ENCODE results near the gene HOXC11.
A peak's percentile ranks its signal among the peaks of the same experiment; 100 is the strongest.

HOXC11 gene

DNA sequence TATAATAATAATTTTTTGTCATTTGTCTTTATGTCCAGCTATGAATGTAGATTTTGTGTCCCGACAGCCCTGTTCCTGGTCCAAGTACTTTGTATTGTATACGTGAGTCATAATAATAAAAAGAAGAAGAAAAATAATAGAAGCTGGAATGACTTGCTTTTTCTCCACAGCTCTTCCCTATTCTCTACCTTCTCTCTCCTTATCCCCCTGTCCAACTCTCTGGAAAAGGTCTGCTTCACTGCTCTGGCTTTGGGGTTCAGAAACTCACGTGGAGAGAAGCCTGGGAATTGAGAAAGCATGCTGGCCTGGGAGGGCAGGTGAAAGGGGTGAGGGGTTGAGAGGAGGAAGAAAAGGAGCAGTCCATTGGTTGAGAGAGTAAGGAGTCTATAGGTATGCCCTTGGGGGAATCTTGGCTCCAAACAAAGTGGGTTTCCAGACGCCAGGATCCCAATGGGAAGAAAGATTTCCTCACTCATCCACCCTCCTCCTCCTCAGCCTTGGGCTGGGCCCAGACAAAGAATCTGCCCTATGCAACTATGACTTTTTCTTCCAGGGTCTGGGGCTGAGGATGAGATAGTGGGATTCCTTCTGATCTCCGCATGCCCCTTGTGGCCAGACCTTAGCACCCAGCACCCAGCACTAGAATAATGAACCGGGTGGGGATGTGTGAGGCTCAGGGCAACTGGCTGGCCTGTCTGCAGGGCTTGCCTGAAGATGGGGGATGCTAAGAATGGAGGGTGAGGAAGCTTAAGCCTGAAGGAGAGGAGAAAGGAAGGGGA, 39.9 kb downstream of the HOXC11 start:
- no peak for DNase-seq

DNA sequence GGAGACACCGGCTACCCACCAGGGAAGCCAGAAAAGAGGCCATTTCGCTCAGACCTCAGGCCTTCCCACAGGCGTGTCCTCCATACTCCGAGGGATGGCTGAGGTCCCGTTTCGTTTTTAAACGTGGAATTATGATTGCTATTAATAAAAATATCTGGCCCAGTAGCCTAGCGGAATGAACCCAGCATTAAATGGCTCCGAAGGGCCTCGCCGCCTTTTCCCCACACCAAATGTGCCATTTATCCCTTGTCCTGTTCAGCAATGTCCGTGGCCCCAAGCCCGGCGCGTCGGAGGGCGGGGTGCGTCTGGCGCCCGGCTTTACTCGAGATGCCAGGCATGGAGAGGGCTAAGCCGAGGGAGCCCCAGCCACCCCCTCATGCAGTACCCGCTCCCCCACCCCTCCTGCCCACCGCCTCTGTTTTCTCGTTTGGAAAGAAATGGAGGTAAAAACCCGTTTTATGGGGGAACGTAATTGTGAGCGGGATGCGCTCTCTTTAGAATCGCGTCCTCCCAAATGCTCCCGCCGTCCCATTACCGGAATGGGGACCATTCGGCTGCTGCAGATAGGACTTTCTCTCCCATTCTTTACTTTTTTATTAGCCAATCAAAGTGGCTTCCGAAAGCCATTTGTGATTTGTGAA, 41.6 kb downstream of the HOXC11 start:
- no peak for DNase-seq

GRCh38 chr12:54015018-54015931, 42.3 kb downstream of the HOXC11 start:
- DNase-seq, result no peak

GRCh38 chr12:54016051-54016450, 43.1 kb downstream of the HOXC11 start:
- DNase-seq, result no peak

DNA sequence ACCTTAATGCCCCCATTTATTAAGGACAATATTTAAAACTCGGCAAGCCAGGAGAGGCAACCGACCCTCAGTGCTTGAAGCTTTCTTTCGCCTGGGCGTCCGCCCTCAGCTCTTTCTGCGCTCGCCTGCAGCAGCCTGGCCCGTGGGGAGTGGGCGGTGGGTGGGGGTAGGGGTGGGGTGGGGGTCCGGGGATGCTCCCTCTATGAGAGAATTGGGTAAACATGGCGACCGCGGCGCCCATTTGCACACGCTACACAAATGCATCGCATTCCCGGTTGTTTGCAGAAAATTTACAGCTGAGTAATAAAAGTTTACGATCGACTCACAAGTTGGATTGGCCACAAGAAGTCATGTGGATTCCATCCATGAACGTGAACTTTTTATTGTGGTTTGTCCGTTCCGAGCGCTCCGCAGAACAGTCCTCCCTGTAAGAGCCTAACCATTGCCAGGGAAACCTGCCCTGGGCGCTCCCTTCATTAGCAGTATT, 43.6 kb downstream of the HOXC11 start:
- peak; percentile 75 for DNase-seq

- peak; percentile 98 for DNase-seq
These were observed 44.3 kb downstream of the HOXC11 start for GRCh38 chr12:54017027-54017788.

DNA sequence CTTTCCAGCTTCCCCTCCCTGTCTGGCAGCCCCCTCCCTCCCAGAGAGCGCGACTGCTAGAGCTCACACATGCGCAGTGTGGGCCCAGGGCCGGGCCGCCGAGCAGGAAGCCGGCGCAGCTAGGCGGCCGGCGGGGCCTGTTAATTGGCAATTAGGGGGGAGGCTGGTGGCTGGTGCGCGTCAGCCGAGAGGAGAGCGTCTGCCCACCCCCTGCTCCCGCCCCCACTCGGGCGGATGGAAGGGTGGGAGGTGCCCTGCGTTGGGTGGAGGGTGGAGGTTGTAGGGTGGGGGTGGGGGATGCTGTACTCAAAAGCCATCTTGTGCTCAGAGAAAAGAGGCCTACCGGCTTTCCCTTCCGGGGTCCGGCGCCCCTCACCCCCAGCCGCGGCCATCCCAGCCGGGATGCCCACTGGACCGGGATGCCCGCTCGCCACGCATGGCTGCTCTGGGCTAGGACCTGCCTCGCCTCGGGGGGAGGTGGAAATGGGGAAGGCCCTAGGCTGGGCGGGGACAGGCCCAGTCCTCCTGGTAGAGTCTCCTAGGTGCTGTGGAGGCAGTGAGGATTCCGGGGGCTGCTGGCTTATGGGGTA, 45.0 kb downstream of the HOXC11 start:
- DNase-seq, result peak; percentile 98

GRCh38 chr12:54018468-54018984, 45.6 kb downstream of the HOXC11 start:
- no peak for DNase-seq

DNA sequence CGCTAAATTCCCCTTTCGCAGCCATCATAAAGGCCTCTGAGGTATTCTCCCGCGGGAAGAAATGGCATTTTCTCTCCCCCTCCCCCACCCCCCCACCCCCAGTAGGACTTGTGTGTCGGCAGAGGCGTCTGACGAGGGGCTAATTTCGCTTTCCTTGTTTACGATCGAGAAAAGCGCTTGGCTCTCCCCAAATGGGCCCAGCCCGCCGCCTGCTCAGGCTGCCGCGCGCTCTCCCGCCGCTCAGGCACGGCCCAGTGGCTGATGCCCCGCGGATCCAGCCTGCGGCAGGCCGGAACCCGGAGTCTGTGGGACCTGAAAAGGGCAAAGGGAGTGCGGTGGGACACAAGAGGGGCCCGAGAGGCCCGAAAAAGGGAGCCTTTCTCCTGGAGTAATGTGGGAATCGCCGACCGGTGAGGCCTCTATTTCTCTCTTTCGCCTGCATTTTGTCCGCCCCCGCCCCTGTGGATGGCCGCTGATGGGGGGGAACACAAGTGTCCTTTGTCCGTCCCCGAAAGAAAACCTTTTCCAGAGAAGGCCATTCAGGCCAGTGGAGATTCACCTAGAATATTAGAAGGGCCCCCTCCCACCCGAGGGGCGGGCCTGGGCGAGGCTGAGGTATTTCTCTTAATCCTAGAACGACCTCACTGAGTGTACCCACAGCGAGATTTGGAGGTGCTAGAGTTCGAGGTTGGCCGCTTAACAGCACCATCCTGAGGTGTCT, 46.3 kb downstream of the HOXC11 start:
- DNase-seq, result no peak

DNA sequence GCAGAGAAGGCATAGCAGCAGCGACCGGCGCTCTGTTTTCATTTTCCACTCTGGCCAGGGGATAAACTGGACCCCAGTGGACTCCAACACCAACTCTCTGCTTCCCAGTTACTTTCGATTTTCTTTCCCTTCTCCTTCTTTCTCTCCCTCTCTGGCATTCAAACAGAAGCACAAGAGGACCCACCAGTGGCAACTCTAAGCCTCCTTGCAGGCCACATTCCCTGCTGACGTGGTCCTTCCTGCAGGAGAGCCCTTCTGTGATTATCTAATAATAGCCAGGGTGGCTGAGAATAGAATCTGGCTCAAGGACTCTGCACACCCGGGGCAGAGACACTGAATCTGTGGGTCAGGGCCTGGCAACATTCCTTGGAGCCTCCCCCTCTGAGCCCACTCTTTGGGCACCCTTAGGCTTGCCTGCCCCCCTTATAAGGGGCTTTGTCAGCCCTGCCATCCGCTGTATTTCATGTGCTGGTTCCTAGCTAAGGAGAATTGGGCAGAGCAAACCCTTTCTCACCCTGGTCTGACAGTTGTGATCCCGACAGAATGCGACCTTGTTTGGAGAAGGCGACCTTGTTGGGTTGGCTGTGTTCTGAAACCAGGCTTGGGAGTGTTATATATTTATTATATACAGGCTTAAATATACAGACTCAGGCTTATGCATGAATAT, 47.1 kb downstream of the HOXC11 start:
- DNase-seq, result no peak

- no peak for DNase-seq
These were observed 47.9 kb downstream of the HOXC11 start for GRCh38 chr12:54020591-54021405.

DNA sequence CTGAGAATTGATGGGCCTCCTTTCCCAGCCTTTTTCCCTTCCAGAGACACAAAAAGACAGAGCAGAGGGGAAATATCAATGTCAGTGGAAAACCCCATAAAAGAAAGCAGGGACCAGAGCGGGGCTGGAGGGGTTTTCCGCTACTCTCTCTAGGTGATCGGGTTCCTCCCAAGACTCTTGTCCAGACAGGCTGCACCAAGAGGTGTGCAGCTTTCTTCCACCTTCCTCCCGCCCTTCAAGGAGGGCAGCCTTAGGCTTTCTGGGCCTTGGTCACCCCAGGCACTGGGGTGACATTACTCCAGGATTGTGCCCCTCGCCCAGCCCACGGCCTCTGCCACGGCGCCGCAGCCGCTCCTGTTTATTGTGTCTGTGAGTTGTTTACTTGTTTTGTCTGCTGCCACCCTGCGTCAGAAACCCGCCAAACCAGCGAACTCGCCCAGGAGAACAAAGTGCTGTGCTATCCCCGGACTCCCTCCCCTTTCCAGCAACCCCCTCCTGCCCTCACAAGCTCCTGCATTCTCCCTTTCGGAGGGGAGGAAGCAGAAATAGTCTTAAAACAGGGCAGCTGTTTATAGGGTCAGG, 48.6 kb downstream of the HOXC11 start:
- DNase-seq, result no peak

GRCh38 chr12:54022960-54023884, 50.3 kb downstream of the HOXC11 start:
- DNase-seq, result no peak

DNA sequence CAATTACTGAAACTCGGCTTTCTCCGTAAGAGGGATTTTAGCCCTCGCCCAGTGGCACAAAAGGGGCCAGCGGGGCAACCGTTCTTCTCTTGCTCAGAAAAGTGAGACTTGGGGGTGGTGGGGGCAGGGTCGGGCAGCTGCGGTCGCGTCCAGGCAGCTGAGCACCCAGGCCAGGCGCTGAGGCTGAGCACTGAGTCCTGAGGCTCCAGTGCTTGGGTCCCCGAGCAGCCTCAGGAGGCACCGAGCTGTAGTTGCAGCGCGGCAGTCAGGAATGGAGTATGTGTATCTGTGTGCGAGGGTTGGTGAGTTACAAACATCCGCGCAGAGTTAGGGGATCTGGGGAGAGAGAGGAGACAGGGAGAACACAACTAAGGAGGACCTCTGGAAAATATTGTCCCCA, 51.2 kb downstream of the HOXC11 start:
- no peak for DNase-seq

GRCh38 chr12:54024581-54025305, 51.8 kb downstream of the HOXC11 start:
- no peak for DNase-seq

DNA sequence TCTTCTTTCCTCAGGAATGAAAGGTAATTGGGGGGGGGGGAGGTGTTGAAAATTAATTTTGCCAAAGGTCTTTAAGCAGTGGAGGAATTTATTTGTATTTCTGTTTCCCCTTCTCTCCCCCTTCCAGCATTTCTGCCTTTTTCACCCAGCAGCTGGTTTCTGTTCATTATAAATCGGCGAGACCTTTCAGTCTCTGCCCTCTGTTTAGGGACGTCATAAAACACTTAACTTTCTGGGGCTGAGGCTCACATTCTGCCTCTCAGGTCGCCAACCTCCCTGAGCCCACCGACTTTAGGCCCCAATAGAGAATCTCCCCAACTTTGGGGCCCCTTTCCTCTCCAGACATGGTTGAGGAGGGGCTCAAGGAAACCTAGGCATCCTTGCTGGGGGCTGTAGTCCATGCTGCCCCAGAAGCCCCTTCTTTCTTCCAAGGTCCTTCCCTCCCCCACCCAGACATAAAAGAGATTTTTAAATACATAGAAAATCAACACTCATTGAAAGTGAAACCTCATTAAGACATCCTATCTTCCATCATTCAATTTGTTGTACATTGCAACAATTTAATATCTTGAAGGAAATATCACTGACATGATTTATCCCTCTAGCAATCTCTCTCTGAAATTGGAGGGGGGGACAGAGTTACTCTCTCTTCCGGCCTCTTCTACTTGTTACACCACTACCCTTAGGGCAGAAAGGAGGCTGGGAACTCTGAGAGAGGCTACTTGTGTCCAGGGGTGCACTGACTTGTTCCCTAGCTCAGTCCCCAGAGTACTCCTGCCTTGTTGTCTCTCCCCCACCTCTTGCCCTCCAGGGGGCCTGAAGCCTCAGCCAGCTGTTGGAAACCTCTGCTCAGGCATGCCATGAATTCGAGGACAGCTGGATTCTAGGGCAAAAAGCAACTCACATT, 52.8 kb downstream of the HOXC11 start:
- no peak for DNase-seq

Measured in NCI-H1092 treated with DMSO at 0.1 percent for 48 hours (cell line).